DMS153 treated with DMSO at 0.1 percent for 48 hours (cell line): Measurements from ENCODE around the gene ARHGAP25.
A peak's percentile ranks its signal among the peaks of the same experiment; 100 is the strongest.
"Not testable (repeated sequence)": the region's sequence is repeated elsewhere in the genome, so short reads cannot be mapped to it uniquely, and the experiment has no call there.

Source experiments
- DNase-seq: peaks from one replicate; lab custom pipeline; 2025; ENCODE audit not compliant: unreplicated experiment; lab: John Stamatoyannopoulos, UW

Gene ARHGAP25

GRCh38 chr2:68790600-68790999 is 56.0 kb downstream of the ARHGAP25 start:
- no peak for DNase-seq

GRCh38 chr2:68791914-68792313 is 57.3 kb downstream of the ARHGAP25 start:
- DNase-seq = no peak

GRCh38 chr2:68792751-68793150 is 58.1 kb downstream of the ARHGAP25 start:
- no peak for DNase-seq

GRCh38 chr2:68796295-68796905 is 61.8 kb downstream of the ARHGAP25 start:
- DNase-seq = no peak

GRCh38 chr2:68798569-68798968 is 64.0 kb downstream of the ARHGAP25 start:
- no peak for DNase-seq

- DNase-seq = peak; percentile 95
These were observed 64.8 kb downstream of the ARHGAP25 start for GRCh38 chr2:68799140-68800026.

GRCh38 chr2:68800027-68800401 is 65.4 kb downstream of the ARHGAP25 start:
- no peak for DNase-seq

GRCh38 chr2:68800517-68800916 is 65.9 kb downstream of the ARHGAP25 start:
- DNase-seq = no peak

- DNase-seq = not testable (repeated sequence)
These were observed 67.5 kb downstream of the ARHGAP25 start for GRCh38 chr2:68802161-68802560.

- DNase-seq = no peak
These were observed 70.4 kb downstream of the ARHGAP25 start for GRCh38 chr2:68805025-68805424.

- DNase-seq = no peak
These were observed 72.0 kb downstream of the ARHGAP25 start for GRCh38 chr2:68806511-68807109.

- no peak for DNase-seq
These were observed 73.2 kb downstream of the ARHGAP25 start for GRCh38 chr2:68807821-68808266.

- no peak for DNase-seq
These were observed 75.0 kb downstream of the ARHGAP25 start for GRCh38 chr2:68809324-68810240.

GRCh38 chr2:68811364-68811763 is 76.8 kb downstream of the ARHGAP25 start:
- no peak for DNase-seq

- no peak for DNase-seq
These were observed 77.6 kb downstream of the ARHGAP25 start for GRCh38 chr2:68812251-68812650.

- no peak for DNase-seq
These were observed 79.0 kb downstream of the ARHGAP25 start for GRCh38 chr2:68813596-68813995.

- DNase-seq = no peak
These were observed 82.7 kb downstream of the ARHGAP25 start for GRCh38 chr2:68817306-68817705.

GRCh38 chr2:68819556-68819955 is 84.9 kb downstream of the ARHGAP25 start:
- no peak for DNase-seq

- DNase-seq = no peak
These were observed 87.7 kb downstream of the ARHGAP25 start for GRCh38 chr2:68822207-68822872.

GRCh38 chr2:68824831-68825230 is 90.2 kb downstream of the ARHGAP25 start:
- no peak for DNase-seq
